BLaER1 (cell line): ENCODE measurements around the gene IPO8.

Experiments
- H3K27ac ChIP-seq: shearing (Covaris generic); formaldehyde crosslinking; 2 replicates; pipeline ENCODE4 v1.8.1; 2022
- H3K27me3 ChIP-seq: shearing (Covaris generic); formaldehyde crosslinking; 2 replicates; pipeline ENCODE4 v1.8.1; 2022
- H3K36me3 ChIP-seq: shearing (Covaris generic); formaldehyde crosslinking; 2 replicates; pipeline ENCODE4 v1.8.1; 2022
- H3K4me1 ChIP-seq: shearing (Covaris generic); formaldehyde crosslinking; 2 replicates; pipeline ENCODE4 v1.8.1; 2022
- H3K4me2 ChIP-seq: shearing (Covaris generic); formaldehyde crosslinking; 2 replicates; pipeline ENCODE4 v1.8.1; 2022
- H3K4me3 ChIP-seq: shearing (Covaris generic); formaldehyde crosslinking; 2 replicates; pipeline ENCODE4 v1.8.1; 2022
- H3K9ac ChIP-seq: shearing (Covaris generic); formaldehyde crosslinking; 2 replicates; pipeline ENCODE4 v1.8.1; 2022
- H3K9me3 ChIP-seq: shearing (Covaris generic); formaldehyde crosslinking; 2 replicates; pipeline ENCODE4 v1.8.1; 2022
- H4K20me1 ChIP-seq: shearing (Covaris generic); formaldehyde crosslinking; 2 replicates; pipeline ENCODE4 v1.8.1; 2022
- Cebpa-rat ChIP-seq: shearing (Covaris generic); IDR thresholded peaks from 2 replicates; pipeline ENCODE4 v1.8.1; 2022

The IPO8 gene

DNA sequence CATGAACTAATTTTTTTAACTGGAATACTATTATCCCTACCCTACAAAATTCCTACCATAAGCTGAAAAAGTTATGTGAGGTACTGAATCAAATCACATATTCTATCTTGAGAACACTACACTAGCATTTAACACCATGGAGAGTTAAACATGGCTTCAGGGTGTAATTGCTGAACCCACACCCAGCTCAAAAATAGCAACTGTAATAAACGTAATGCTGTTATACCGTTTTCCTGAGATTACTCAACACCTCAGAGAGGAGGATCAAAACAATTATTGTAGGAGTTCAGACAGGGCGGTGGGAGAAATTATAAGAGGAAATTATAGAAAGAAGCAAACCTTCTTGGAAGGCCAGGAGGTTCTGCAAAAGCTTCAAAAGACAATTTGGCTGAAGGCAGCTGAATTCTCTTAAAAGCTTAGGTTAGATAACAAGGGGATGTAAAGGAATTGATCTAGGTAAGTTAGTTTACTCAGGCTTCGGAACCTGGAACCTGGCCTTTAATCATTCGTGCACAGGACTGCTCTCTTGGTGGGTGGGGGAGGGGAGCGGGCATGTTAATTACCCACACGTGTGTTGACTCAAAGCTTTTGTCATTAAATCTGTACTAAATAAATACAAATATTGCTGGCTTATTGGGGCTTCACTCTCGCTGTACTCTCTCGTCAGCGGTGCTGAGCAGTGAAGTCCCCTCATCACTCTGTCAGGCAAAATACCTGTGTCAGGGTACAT, 12.1 kb upstream of the IPO8 start:
- Histone ChIP-seq H3K36me3 (peaks cover 27% of the 10 kb centered on the region), H3K4me1 (no peaks in the 10 kb centered on the region), H3K9me3 (no peaks in the 10 kb centered on the region), H3K4me2 (no peak overlapping the region), H3K9ac (no peak overlapping the region), H4K20me1 (no peaks in the 10 kb centered on the region), H3K27me3 (no peaks in the 10 kb centered on the region), H3K27ac (no peak overlapping the region), H3K4me3 (no peak overlapping the region)
- no peak for TF ChIP-seq Cebpa-rat

DNA sequence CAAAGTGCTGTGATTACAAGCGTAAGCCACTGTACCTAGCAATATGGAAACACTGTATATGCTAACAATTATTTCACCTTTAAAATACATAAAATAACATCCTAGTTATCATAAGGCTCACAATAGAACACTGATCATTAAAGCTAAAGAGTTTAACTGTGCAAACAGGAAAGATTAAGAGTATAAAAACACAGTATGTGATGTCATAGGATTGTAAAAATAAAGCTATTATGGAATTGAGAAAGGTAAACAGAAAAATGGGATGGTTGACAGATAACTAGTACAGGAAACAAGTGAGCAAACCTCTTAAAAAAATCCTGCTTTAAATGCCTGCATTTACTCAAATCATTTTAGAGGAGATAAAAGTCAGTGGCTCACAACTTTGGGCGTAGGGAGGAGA, 10.8 kb upstream of the IPO8 start:
- Histone ChIP-seq H3K27me3 (no peaks in the 10 kb centered on the region), H3K4me3 (no peak overlapping the region), H3K4me2 (no peak overlapping the region), H3K4me1 (no peaks in the 10 kb centered on the region), H3K36me3 (peaks cover 19% of the 10 kb centered on the region), H3K9ac (no peak overlapping the region), H4K20me1 (no peaks in the 10 kb centered on the region), H3K27ac (no peak overlapping the region), H3K9me3 (no peaks in the 10 kb centered on the region)
- TF ChIP-seq Cebpa-rat = no peak

DNA sequence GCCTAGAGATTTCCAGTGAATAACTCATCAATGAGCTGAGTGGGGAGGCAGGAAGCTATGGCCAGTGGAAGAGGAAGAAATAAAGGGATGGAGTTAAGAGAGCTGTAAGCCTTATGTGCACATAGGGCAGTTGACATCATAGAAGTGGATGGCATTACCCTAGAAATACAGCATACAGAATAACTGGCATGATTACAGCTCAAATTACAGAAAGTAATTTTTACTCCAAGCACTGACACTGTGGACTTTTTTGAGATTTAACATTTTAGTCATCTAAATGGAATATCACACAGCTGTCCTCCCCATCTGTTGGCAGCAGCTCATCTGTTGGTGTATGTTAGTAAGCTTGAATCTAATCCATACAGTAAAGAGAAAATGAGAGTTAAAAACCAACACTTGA, 5.4 kb upstream of the IPO8 start:
- Histone ChIP-seq H3K36me3 (no peaks in the 10 kb centered on the region), H3K4me1 (peaks cover 5% of the 10 kb centered on the region; the same call in 1 of the 2 replicates), H4K20me1 (no peaks in the 10 kb centered on the region), H3K9ac (no peak overlapping the region), H3K27ac (no peak overlapping the region), H3K27me3 (no peaks in the 10 kb centered on the region), H3K4me2 (no peak overlapping the region), H3K4me3 (no peak overlapping the region), H3K9me3 (no peaks in the 10 kb centered on the region)
- TF ChIP-seq Cebpa-rat = no peak

DNA sequence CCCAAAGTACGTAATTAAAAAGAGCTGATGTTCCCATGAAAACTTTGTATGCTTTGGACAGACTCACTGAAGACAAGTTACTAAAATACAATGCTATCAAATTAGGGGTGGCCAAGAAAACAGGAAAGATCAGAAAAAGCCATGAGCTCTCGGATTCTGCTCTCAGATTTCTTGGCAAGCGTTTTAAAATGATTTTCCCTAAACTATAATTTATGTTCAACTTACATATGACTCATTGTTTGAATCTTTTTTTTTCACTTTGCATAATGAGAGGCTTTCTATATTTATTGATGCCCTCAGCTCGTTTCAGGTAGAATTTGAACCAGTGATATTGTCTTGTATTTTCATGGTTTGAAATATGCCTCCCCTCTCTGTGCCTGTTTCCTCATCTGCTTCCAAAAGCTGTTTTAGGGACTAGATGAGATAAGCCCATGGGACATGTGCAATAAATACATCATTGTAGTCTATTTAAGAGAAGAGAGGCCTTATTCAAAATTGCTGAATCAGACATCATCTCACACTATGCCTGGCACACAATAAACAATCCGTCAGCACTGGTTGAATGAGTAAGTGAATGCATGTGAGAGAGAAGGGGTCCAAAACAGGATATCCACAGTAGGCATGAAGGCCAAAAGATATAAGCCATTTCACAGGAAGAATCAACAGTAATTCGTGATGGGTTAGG, 4.7 kb upstream of the IPO8 start:
- Histone ChIP-seq H3K9me3 (no peaks in the 10 kb centered on the region), H3K9ac (no peak overlapping the region), H3K27me3 (no peaks in the 10 kb centered on the region), H3K4me2 (no peak overlapping the region), H3K4me1 (peaks cover 5% of the 10 kb centered on the region; the same call in 1 of the 2 replicates), H4K20me1 (no peaks in the 10 kb centered on the region), H3K4me3 (no peak overlapping the region), H3K36me3 (no peaks in the 10 kb centered on the region), H3K27ac (no peak overlapping the region)
- no peak for TF ChIP-seq Cebpa-rat

DNA sequence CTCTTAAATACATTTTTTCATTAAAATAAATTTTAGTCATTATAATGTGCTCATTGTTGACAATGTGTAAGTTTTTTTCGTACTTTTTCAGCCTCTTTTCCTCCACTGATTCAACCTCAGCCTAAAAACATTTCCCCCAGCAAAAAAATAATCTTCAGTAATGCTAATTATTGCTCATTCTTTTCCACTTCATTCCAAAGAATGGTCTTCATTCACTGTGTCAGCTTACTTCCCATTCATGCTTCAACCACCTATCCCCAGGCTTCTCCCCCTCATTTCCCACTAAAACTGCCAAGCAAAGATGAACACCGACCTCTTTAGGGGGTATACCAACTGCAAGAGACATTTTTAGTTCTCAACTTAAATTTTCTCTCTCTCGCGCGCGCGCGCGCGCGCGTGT, 2.7 kb upstream of the IPO8 start:
- no peak overlapping the region for H3K9ac ChIP-seq
- H3K9me3 ChIP-seq = no peaks in the 10 kb centered on the region
- peaks cover 14% of the 10 kb centered on the region for H4K20me1 ChIP-seq
- TF ChIP-seq Cebpa-rat = no peak
- no peak overlapping the region for H3K4me2 ChIP-seq
- H3K4me1 ChIP-seq = peaks cover 21% of the 10 kb centered on the region
- no peaks in the 10 kb centered on the region for H3K27me3 ChIP-seq
- no peak overlapping the region for H3K27ac ChIP-seq
- no peaks in the 10 kb centered on the region for H3K36me3 ChIP-seq
- H3K4me3 ChIP-seq = no peak overlapping the region

DNA sequence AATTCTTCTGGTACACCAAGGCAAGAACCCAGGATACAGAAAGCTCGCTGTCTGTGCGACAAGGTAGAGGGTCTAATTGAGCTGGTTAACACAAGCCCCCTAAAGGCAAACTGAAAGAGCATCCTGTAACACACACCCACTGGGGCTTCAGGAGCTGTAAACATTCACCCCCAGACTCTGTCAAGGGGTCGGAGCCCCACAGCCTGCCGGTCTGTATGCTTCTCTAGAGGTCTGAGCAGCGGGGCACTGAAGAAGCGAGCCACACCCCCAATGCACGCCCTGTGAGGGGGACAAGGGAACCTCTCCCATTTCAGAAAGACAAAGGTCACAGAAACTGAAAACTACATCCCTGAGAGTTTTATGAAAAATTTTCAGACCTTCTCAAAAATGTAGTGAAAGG, 1.3 kb upstream of the IPO8 start:
- no peak overlapping the region for H3K4me3 ChIP-seq
- TF ChIP-seq Cebpa-rat = no peak
- peaks cover 28% of the 10 kb centered on the region for H4K20me1 ChIP-seq
- H3K4me2 ChIP-seq = no peak overlapping the region
- H3K36me3 ChIP-seq = no peaks in the 10 kb centered on the region
- H3K9ac ChIP-seq = no peak overlapping the region
- no peaks in the 10 kb centered on the region for H3K9me3 ChIP-seq
- no peaks in the 10 kb centered on the region for H3K27me3 ChIP-seq
- no peak overlapping the region for H3K27ac ChIP-seq
- H3K4me1 ChIP-seq = peaks cover 30% of the 10 kb centered on the region

DNA sequence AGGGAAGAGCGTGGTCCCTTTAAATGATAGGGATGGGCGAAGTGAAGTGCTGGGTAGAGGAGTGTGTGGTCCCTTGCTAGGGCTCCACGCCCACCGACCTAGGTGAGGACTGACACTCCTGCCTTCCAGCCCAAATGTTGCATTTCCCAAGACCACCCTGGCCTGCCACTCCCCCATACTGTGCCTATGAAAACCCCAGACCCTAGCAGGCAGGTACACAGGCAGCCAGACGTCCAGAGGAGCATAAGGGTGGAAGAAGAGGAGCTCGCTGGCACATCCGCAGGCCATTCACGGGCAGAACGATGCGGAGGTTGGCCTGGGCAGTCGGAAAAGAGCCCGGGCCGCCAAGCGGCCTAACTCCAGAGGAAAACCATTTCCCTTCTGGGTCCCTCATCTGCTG, 817 bp upstream of the IPO8 start:
- no peak for TF ChIP-seq Cebpa-rat
- no peak overlapping the region for H3K9ac ChIP-seq

DNA sequence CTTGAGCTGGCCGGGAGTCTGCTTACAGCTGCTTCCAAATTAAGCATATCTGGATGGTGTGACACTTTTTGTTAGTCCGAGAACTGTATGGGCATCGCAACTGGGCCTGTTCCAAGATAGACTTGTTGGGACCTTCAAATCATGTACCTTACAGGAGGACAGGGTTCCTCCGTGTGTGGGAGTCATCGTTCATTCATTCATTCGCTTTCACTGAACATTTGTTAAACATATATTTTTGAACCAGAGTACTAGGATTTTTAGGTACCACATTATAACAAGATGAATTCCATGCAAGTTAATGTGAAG, 387 bp upstream of the IPO8 start:
- peak overlapping the region; percentile 69 for H3K4me2 ChIP-seq
- peaks cover 33% of the 10 kb centered on the region for H4K20me1 ChIP-seq
- peak overlapping the region; percentile 95 for H3K9ac ChIP-seq
- H3K4me1 ChIP-seq = peaks cover 30% of the 10 kb centered on the region
- no peaks in the 10 kb centered on the region for H3K27me3 ChIP-seq
- H3K36me3 ChIP-seq = no peaks in the 10 kb centered on the region
- no peaks in the 10 kb centered on the region for H3K9me3 ChIP-seq
- peak overlapping the region; percentile 95 for H3K27ac ChIP-seq
- H3K4me3 ChIP-seq = peak overlapping the region; percentile 99
- no peak for TF ChIP-seq Cebpa-rat

More for the DNA sequence above, 817 bp upstream of the IPO8 start:
- peak overlapping the region; percentile 95; the same call in 1 of the 2 replicates for H3K27ac ChIP-seq
- H3K36me3 ChIP-seq = no peaks in the 10 kb centered on the region
- peak overlapping the region; percentile 69 for H3K4me2 ChIP-seq
- no peaks in the 10 kb centered on the region for H3K27me3 ChIP-seq
- peak overlapping the region; percentile 99 for H3K4me3 ChIP-seq
- H4K20me1 ChIP-seq = peaks cover 29% of the 10 kb centered on the region
- H3K9me3 ChIP-seq = no peaks in the 10 kb centered on the region
- H3K4me1 ChIP-seq = peaks cover 30% of the 10 kb centered on the region

DNA sequence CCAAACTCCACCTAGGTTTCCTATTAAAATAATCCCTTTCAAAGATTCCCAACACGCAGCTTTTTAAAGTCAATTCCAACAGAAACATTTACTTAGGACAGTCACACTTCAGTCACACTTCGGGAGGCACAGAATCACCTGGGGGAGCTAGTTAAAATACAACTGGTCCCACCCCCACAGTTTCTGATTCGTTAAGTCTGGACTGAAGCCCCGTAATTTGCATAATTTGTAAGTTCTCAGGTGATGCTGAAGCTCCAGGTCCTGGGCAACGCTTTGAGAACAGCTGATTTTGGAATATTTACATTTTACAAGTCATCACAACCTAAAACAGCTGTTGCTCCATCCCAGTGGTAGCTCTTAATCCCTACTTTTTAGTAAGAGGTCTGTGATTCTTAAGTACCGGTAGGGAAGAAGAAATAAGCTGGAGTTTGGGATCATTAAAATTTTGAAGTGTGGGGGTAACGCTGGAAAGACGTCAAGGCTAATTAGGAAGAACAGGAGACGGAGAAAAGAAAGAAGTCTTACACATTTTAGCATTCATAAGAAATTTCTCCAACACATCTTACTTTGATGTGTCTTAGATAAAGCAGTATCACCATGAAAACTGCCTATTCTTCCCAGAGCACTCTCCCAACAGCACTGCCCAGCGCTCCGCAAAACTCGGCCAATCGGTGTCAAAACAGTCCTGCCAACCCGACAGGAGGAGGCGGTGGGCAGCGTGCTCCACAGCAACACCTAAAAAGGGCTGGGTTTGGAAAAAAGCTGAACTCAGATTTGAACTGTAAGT, 1.1 kb downstream of the IPO8 start:
- no peak for TF ChIP-seq Cebpa-rat
- Histone ChIP-seq H3K9ac (peak overlapping the region; percentile 95), H3K4me2 (peak overlapping the region; percentile 92), H3K36me3 (0 out of 2 replicates have a peak, but pooled peaks cover 8% of the 10 kb centered on the region), H3K4me1 (peaks cover 30% of the 10 kb centered on the region), H3K9me3 (no peaks in the 10 kb centered on the region), H3K27ac (peak overlapping the region; percentile 95), H3K4me3 (peak overlapping the region; percentile 99), H3K27me3 (no peaks in the 10 kb centered on the region), H4K20me1 (peaks cover 44% of the 10 kb centered on the region)

DNA sequence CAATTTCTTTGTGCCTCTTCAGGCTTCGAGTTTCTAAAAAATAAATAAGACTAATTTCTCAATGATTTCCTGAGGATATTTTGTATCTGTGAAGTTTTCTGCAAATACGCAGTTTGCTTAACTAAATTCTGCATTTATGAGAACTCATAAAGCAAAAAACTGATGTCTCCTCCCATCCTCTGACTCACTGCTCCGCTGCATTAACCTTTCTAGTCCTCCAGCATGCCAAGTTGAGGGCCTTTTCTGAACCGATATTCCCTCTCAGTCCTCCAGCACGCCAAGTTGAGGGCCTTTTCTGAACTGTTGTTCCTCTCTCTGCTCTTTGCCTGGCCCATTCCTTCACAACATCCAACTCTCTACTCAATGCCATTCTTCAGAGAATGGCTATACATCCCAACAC, 3.2 kb downstream of the IPO8 start:
- Histone ChIP-seq H3K4me2 (peak overlapping the region; percentile 8; the same call in 1 of the 2 replicates), H3K9me3 (no peaks in the 10 kb centered on the region), H3K36me3 (0 out of 2 replicates have a peak, but pooled peaks cover 8% of the 10 kb centered on the region), H4K20me1 (peaks cover 44% of the 10 kb centered on the region), H3K27me3 (no peaks in the 10 kb centered on the region), H3K27ac (no peak overlapping the region), H3K9ac (no peak overlapping the region), H3K4me3 (no peak overlapping the region), H3K4me1 (peaks cover 30% of the 10 kb centered on the region)
- no peak for TF ChIP-seq Cebpa-rat
